HL-60 (cell line): Measurements from ENCODE around the gene PRSS50.

ENCODE experiments used
- DNase-seq, 2 experiments: peaks; one replicate each; pipeline ENCODE4 v3.0.0-alpha.2; 2010 to 2020; ENCODE audit warnings: low read depth in 1 of 2, low spot score in 1 of 2
- H3K27ac ChIP-seq: fragments of 250-450 bp; sonication (Bioruptor Pico); replicated peaks from 2 replicates; pipeline ENCODE4 v1.5.1; 2020; ENCODE audit warnings: mild to moderate bottlenecking, moderate library complexity
- H3K27me3 ChIP-seq: fragments of 250-450 bp; sonication (Bioruptor Pico); 2 replicates; pipeline ENCODE4 v1.5.1; 2021; ENCODE audit warnings: mild to moderate bottlenecking, moderate library complexity; ENCODE audit not compliant: insufficient read depth, poor library complexity, severe bottlenecking
- H3K4me3 ChIP-seq: replicated peaks from 2 replicates; pipeline ENCODE4 v1.5.1; 2011; ENCODE audit warnings: mild to moderate bottlenecking, control low read depth, low read length; ENCODE audit not compliant: insufficient read depth
- CTCF ChIP-seq: IDR thresholded peaks from one replicate; pipeline ENCODE4 v1.5.1; 2011; ENCODE audit warnings: low read length, control low read depth, inconsistent platforms; ENCODE audit not compliant: insufficient read depth
- GABPA ChIP-seq: IDR thresholded peaks from 2 replicates; pipeline ENCODE4 v1.6.1; 2012; ENCODE audit warnings: low read depth
- POLR2AphosphoS5 ChIP-seq: IDR thresholded peaks from 2 replicates; pipeline ENCODE4 v1.6.1; 2012; ENCODE audit warnings: low read depth
- REST ChIP-seq: IDR thresholded peaks from 2 replicates; pipeline ENCODE4 v1.6.1; 2012; ENCODE audit warnings: low read depth; ENCODE audit not compliant: insufficient replicate concordance
- SPI1 ChIP-seq: IDR thresholded peaks from 2 replicates; pipeline ENCODE4 v1.6.1; 2012; ENCODE audit warnings: low read depth, mild to moderate bottlenecking, borderline replicate concordance

PRSS50 gene

GRCh38 chr3:46708401-46709156, 9.1 kb downstream of the PRSS50 start:
- no peak overlapping the region for H3K4me3 ChIP-seq
- no peaks in the 10 kb centered on the region for H3K27me3 ChIP-seq
- no peak for DNase-seq
- TF ChIP-seq POLR2AphosphoS5 = no peak
- no peak for TF ChIP-seq CTCF
- TF ChIP-seq GABPA = no peak
- TF ChIP-seq REST = no peak
- no peak for TF ChIP-seq SPI1
- no peak overlapping the region for H3K27ac ChIP-seq

- no peaks in the 10 kb centered on the region for H3K27me3 ChIP-seq
- no peak overlapping the region for H3K27ac ChIP-seq
- DNase-seq = no peak
- TF ChIP-seq GABPA = no peak
- no peak for TF ChIP-seq CTCF
- TF ChIP-seq SPI1 = no peak
- TF ChIP-seq POLR2AphosphoS5 = no peak
- no peak for TF ChIP-seq REST
- H3K4me3 ChIP-seq = no peak overlapping the region
These were observed 10.1 kb downstream of the PRSS50 start for GRCh38 chr3:46707601-46708011.

GRCh38 chr3:46706771-46707582, 10.7 kb downstream of the PRSS50 start:
- H3K27me3 ChIP-seq = peaks cover 4% of the 10 kb centered on the region
- TF ChIP-seq POLR2AphosphoS5 = no peak
- TF ChIP-seq GABPA = no peak
- TF ChIP-seq SPI1 = no peak
- no peak for TF ChIP-seq CTCF
- TF ChIP-seq REST = no peak
- DNase-seq = no peak

More at GRCh38 chr3:46706771-46707582, 10.7 kb downstream of the PRSS50 start:
- Histone ChIP-seq H3K4me3 (no peak overlapping the region), H3K27ac (no peak overlapping the region)
